Measurements from ENCODE around the gene LRP4.

Gene LRP4

GRCh38 chr11:46916286-46917108 lies 1.9 kb downstream of the LRP4 start:
- Histone ChIP-seq H3K27ac (ENCODE audit: low read depth, low read length) (peak overlapping the region; percentile 40), H3K4me3 (ENCODE audit: low read length) (peak overlapping the region; percentile 71), H3K4me1 (ENCODE audit: control insufficient read depth, insufficient read depth, low read length) (peaks cover 9% of the 10 kb centered on the region), H3K27me3 (ENCODE audit: control insufficient read depth, insufficient read depth, low read length) (no peaks in the 10 kb centered on the region), H3K9ac (ENCODE audit: low read length) (no peak overlapping the region), H3K36me3 (ENCODE audit: control insufficient read depth, insufficient read depth, low read length) (no peaks in the 10 kb centered on the region)

GRCh38 chr11:46914910-46915309 lies 3.4 kb downstream of the LRP4 start:
- peaks cover 6% of the 10 kb centered on the region for H3K4me1 ChIP-seq (ENCODE audit: control insufficient read depth, insufficient read depth, low read length)
- H3K4me3 ChIP-seq (ENCODE audit: low read length): no peak overlapping the region
- H3K27ac ChIP-seq (ENCODE audit: low read depth, low read length): no peak overlapping the region
- no peaks in the 10 kb centered on the region for H3K27me3 ChIP-seq (ENCODE audit: control insufficient read depth, insufficient read depth, low read length)
- no peaks in the 10 kb centered on the region for H3K36me3 ChIP-seq (ENCODE audit: control insufficient read depth, insufficient read depth, low read length)
- H3K9ac ChIP-seq (ENCODE audit: low read length): no peak overlapping the region

GRCh38 chr11:46914363-46914762 lies 4.0 kb downstream of the LRP4 start:
- peaks cover 6% of the 10 kb centered on the region for H3K4me1 ChIP-seq (ENCODE audit: control insufficient read depth, insufficient read depth, low read length)
- no peak overlapping the region for H3K27ac ChIP-seq (ENCODE audit: low read depth, low read length)
- H3K36me3 ChIP-seq (ENCODE audit: control insufficient read depth, insufficient read depth, low read length): no peaks in the 10 kb centered on the region
- no peak overlapping the region for H3K4me3 ChIP-seq (ENCODE audit: low read length)
- H3K9ac ChIP-seq (ENCODE audit: low read length): no peak overlapping the region
- no peaks in the 10 kb centered on the region for H3K27me3 ChIP-seq (ENCODE audit: control insufficient read depth, insufficient read depth, low read length)

- Histone ChIP-seq H3K4me3 (ENCODE audit: low read length) (no peak overlapping the region), H3K27me3 (ENCODE audit: control insufficient read depth, insufficient read depth, low read length) (no peaks in the 10 kb centered on the region), H3K9ac (ENCODE audit: low read length) (no peak overlapping the region), H3K36me3 (ENCODE audit: control insufficient read depth, insufficient read depth, low read length) (no peaks in the 10 kb centered on the region), H3K4me1 (ENCODE audit: control insufficient read depth, insufficient read depth, low read length) (peaks cover 4% of the 10 kb centered on the region), H3K27ac (ENCODE audit: low read depth, low read length) (no peak overlapping the region)
These were observed 4.9 kb downstream of the LRP4 start for GRCh38 chr11:46913484-46913883.

- Histone ChIP-seq H3K4me3 (ENCODE audit: low read length) (peak overlapping the region; percentile 14), H3K27ac (ENCODE audit: low read depth, low read length) (no peak overlapping the region), H3K9ac (ENCODE audit: low read length) (no peak overlapping the region), H3K4me1 (ENCODE audit: control insufficient read depth, insufficient read depth, low read length) (peaks cover 4% of the 10 kb centered on the region), H3K36me3 (ENCODE audit: control insufficient read depth, insufficient read depth, low read length) (no peaks in the 10 kb centered on the region), H3K27me3 (ENCODE audit: control insufficient read depth, insufficient read depth, low read length) (no peaks in the 10 kb centered on the region)
These were observed 5.7 kb downstream of the LRP4 start for GRCh38 chr11:46912526-46913150.

GRCh38 chr11:46907606-46908005 lies 10.7 kb downstream of the LRP4 start:
- H3K4me3 ChIP-seq (ENCODE audit: low read length): no peak overlapping the region
- no peaks in the 10 kb centered on the region for H3K36me3 ChIP-seq (ENCODE audit: control insufficient read depth, insufficient read depth, low read length)
- no peaks in the 10 kb centered on the region for H3K4me1 ChIP-seq (ENCODE audit: control insufficient read depth, insufficient read depth, low read length)
- H3K27me3 ChIP-seq (ENCODE audit: control insufficient read depth, insufficient read depth, low read length): no peaks in the 10 kb centered on the region
- H3K9ac ChIP-seq (ENCODE audit: low read length): no peak overlapping the region
- H3K27ac ChIP-seq (ENCODE audit: low read depth, low read length): no peak overlapping the region

- H3K27me3 ChIP-seq (ENCODE audit: control insufficient read depth, insufficient read depth, low read length): no peaks in the 10 kb centered on the region
- H3K9ac ChIP-seq (ENCODE audit: low read length): no peak overlapping the region
- H3K4me1 ChIP-seq (ENCODE audit: control insufficient read depth, insufficient read depth, low read length): no peaks in the 10 kb centered on the region
- no peaks in the 10 kb centered on the region for H3K36me3 ChIP-seq (ENCODE audit: control insufficient read depth, insufficient read depth, low read length)
- H3K27ac ChIP-seq (ENCODE audit: low read depth, low read length): no peak overlapping the region
- H3K4me3 ChIP-seq (ENCODE audit: low read length): no peak overlapping the region
These were observed 11.7 kb downstream of the LRP4 start for GRCh38 chr11:46906609-46907041.

GRCh38 chr11:46905806-46906205 lies 12.5 kb downstream of the LRP4 start:
- Histone ChIP-seq H3K4me1 (ENCODE audit: control insufficient read depth, insufficient read depth, low read length) (no peaks in the 10 kb centered on the region), H3K9ac (ENCODE audit: low read length) (no peak overlapping the region), H3K4me3 (ENCODE audit: low read length) (no peak overlapping the region), H3K27ac (ENCODE audit: low read depth, low read length) (no peak overlapping the region), H3K27me3 (ENCODE audit: control insufficient read depth, insufficient read depth, low read length) (no peaks in the 10 kb centered on the region), H3K36me3 (ENCODE audit: control insufficient read depth, insufficient read depth, low read length) (no peaks in the 10 kb centered on the region)

GRCh38 chr11:46903846-46904245 lies 14.5 kb downstream of the LRP4 start:
- Histone ChIP-seq H3K36me3 (ENCODE audit: control insufficient read depth, insufficient read depth, low read length) (peaks cover 4% of the 10 kb centered on the region), H3K4me1 (ENCODE audit: control insufficient read depth, insufficient read depth, low read length) (no peaks in the 10 kb centered on the region), H3K4me3 (ENCODE audit: low read length) (no peak overlapping the region), H3K9ac (ENCODE audit: low read length) (no peak overlapping the region), H3K27ac (ENCODE audit: low read depth, low read length) (no peak overlapping the region), H3K27me3 (ENCODE audit: control insufficient read depth, insufficient read depth, low read length) (no peaks in the 10 kb centered on the region)

- H3K36me3 ChIP-seq (ENCODE audit: control insufficient read depth, insufficient read depth, low read length): peaks cover 4% of the 10 kb centered on the region
- no peaks in the 10 kb centered on the region for H3K27me3 ChIP-seq (ENCODE audit: control insufficient read depth, insufficient read depth, low read length)
- H3K9ac ChIP-seq (ENCODE audit: low read length): no peak overlapping the region
- H3K4me3 ChIP-seq (ENCODE audit: low read length): no peak overlapping the region
- no peaks in the 10 kb centered on the region for H3K4me1 ChIP-seq (ENCODE audit: control insufficient read depth, insufficient read depth, low read length)
- no peak overlapping the region for H3K27ac ChIP-seq (ENCODE audit: low read depth, low read length)
These were observed 15.7 kb downstream of the LRP4 start for GRCh38 chr11:46902694-46903093.

GRCh38 chr11:46901156-46901555 lies 17.2 kb downstream of the LRP4 start:
- Histone ChIP-seq H3K4me3 (ENCODE audit: low read length) (no peak overlapping the region), H3K4me1 (ENCODE audit: control insufficient read depth, insufficient read depth, low read length) (no peaks in the 10 kb centered on the region), H3K27ac (ENCODE audit: low read depth, low read length) (no peak overlapping the region), H3K27me3 (ENCODE audit: control insufficient read depth, insufficient read depth, low read length) (no peaks in the 10 kb centered on the region), H3K9ac (ENCODE audit: low read length) (no peak overlapping the region), H3K36me3 (ENCODE audit: control insufficient read depth, insufficient read depth, low read length) (peaks cover 4% of the 10 kb centered on the region)

GRCh38 chr11:46900091-46900746 lies 18.1 kb downstream of the LRP4 start:
- H3K4me1 ChIP-seq (ENCODE audit: control insufficient read depth, insufficient read depth, low read length): peaks cover 4% of the 10 kb centered on the region
- no peak overlapping the region for H3K4me3 ChIP-seq (ENCODE audit: low read length)
- no peak overlapping the region for H3K9ac ChIP-seq (ENCODE audit: low read length)
- H3K36me3 ChIP-seq (ENCODE audit: control insufficient read depth, insufficient read depth, low read length): peaks cover 4% of the 10 kb centered on the region
- H3K27me3 ChIP-seq (ENCODE audit: control insufficient read depth, insufficient read depth, low read length): no peaks in the 10 kb centered on the region
- no peak overlapping the region for H3K27ac ChIP-seq (ENCODE audit: low read depth, low read length)

All from rectal smooth muscle tissue (tissue), 1 donor.